ENCODE measurements around the gene TMEM238. TPM values are rescaled to one million over a fixed set of nuclear protein-coding genes. Genes with fewer than 3 reads are reported as not detected.
A peak's percentile ranks its signal among the peaks of the same experiment; 100 is the strongest.

TMEM238 gene
- total and polyA plus RNA-seq, 2 donors (not counting 3 experiments of a cell fraction or from before 2014, with no cell fraction given): 0.18 to 0.35 TPM

- Histone ChIP-seq H3K9me1 (replicated peaks; ENCODE audit: control insufficient read depth, extremely low read depth, insufficient read depth, low read length) (no peaks in the 10 kb centered on the region), H3K4me3 (replicated peaks in 1 of 3; ENCODE audit: insufficient read depth in 1 of 3, low read depth in 1 of 3, low read length in 3 of 3) (no peak overlapping the region), H3K9me3 (replicated peaks; ENCODE audit: control insufficient read depth, insufficient read depth, low read length) (no peaks in the 10 kb centered on the region), H3K9ac (replicated peaks; ENCODE audit: extremely low read depth, insufficient read depth, low read length) (no peak overlapping the region), H3K27ac (ENCODE audit: insufficient read depth, low read depth, low read length) (no peak overlapping the region), H3K4me1 (ENCODE audit: control insufficient read depth, extremely low read depth, insufficient read depth, low read length) (peaks cover 3% of the 10 kb centered on the region), H3K4me2 (ENCODE audit: insufficient read depth, low read length) (no peak overlapping the region), H3K79me2 (ENCODE audit: control insufficient read depth, insufficient read depth, low read length) (no peaks in the 10 kb centered on the region), H2AFZ (ENCODE audit: low read depth, low read length) (no peak overlapping the region), H3K27me3 (ENCODE audit: control insufficient read depth in 2 of 2, insufficient read depth in 2 of 2, low read length in 2 of 2) (peaks cover 10 to 21% of the 10 kb centered on the region in 2 experiments), H4K20me1 (replicated peaks; ENCODE audit: control insufficient read depth, extremely low read depth, insufficient read depth, low read length) (no peaks in the 10 kb centered on the region), H3K36me3 (ENCODE audit: control insufficient read depth in 2 of 2, extremely low read depth in 1 of 2, insufficient read depth in 2 of 2, low read length in 2 of 2) (no peaks in the 10 kb centered on the region)
- no peak for DNase-seq (ENCODE audit: low read depth, low spot score)
- intact Hi-C loops (cut with micrococcal nuclease) (no loop called here), dilution Hi-C loops (cut with MboI; ENCODE audit: extremely low pct_ligation_motif_present, low sequenced_read_pairs) (no loop called here)
- TF ChIP-seq JUN (IDR thresholded peaks at IDR 0.05; ENCODE audit: borderline replicate concordance, insufficient read depth, insufficient read length, low read depth): no peak
- TF ChIP-seq EZH2 (IDR thresholded peaks at IDR 0.05; ENCODE audit: borderline replicate concordance, low read depth, low read length, severe bottlenecking): peak; percentile 18
- POLR2A ChIA-PET: interaction anchor here (1.2 kb wide), 1 partner anchor 110 kb away, joined by 3 read pairs; the partner anchor contains the start of gene PPP6R1
- FAIRE-seq: no peak
- no TSS peak for BruUV-seq (replicated peaks)
- CTCF ChIA-PET: interaction anchor here (0.9 to 1.4 kb wide), 2 partner anchors 29 to 77 kb away, joined by 3 read pairs; partner anchors contain the start of gene KMT5C
Measured at GRCh38 chr19:55368701-55369563, 15.2 kb downstream of the TMEM238 start.

DNA sequence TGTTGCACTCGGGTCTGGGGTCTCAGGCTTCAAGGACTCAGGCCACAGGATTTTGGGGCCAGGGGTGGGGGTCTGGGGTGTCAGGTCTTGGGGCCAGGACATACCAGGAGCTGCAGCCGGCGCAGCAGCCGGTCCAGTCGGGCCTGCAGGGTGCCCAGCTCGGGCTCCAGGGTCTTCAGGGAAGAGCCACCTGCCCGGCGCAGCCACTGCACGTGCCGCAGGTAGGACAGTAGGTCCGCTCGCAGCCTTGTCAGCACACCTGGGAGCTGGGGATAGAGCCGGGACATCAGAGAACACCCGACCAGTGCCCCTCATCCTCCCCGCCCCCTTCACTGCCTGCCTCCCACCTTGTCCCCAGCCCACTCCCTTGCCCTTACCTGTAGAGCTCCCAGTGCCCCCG is 16.0 kb downstream of the TMEM238 start:
- Histone ChIP-seq H3K36me3 (ENCODE audit: control insufficient read depth in 2 of 2, extremely low read depth in 1 of 2, insufficient read depth in 2 of 2, low read length in 2 of 2) (no peaks in the 10 kb centered on the region), H3K27me3 (ENCODE audit: control insufficient read depth in 2 of 2, insufficient read depth in 2 of 2, low read length in 2 of 2) (peaks cover 10 to 21% of the 10 kb centered on the region in 2 experiments), H3K4me2 (ENCODE audit: insufficient read depth, low read length) (no peak overlapping the region), H3K4me3 (replicated peaks in 1 of 3; ENCODE audit: insufficient read depth in 1 of 3, low read depth in 1 of 3, low read length in 3 of 3) (no peak overlapping the region), H3K79me2 (ENCODE audit: control insufficient read depth, insufficient read depth, low read length) (no peaks in the 10 kb centered on the region), H3K9me3 (replicated peaks; ENCODE audit: control insufficient read depth, insufficient read depth, low read length) (no peaks in the 10 kb centered on the region), H3K27ac (ENCODE audit: insufficient read depth, low read depth, low read length) (no peak overlapping the region), H2AFZ (ENCODE audit: low read depth, low read length) (no peak overlapping the region), H3K9me1 (replicated peaks; ENCODE audit: control insufficient read depth, extremely low read depth, insufficient read depth, low read length) (no peaks in the 10 kb centered on the region), H4K20me1 (replicated peaks; ENCODE audit: control insufficient read depth, extremely low read depth, insufficient read depth, low read length) (no peaks in the 10 kb centered on the region), H3K4me1 (ENCODE audit: control insufficient read depth, extremely low read depth, insufficient read depth, low read length) (peaks cover 3% of the 10 kb centered on the region), H3K9ac (replicated peaks; ENCODE audit: extremely low read depth, insufficient read depth, low read length) (no peak overlapping the region)
- BruUV-seq (replicated peaks): no TSS peak
- ChIA-PET CTCF (interaction anchor here (1.4 kb wide), 1 partner anchor 29 kb away, joined by 3 read pairs; the partner anchor contains the start of gene KMT5C), POLR2A (interaction anchor here (1.2 kb wide), 1 partner anchor 109 kb away, joined by 3 read pairs; the partner anchor contains the start of gene PPP6R1)
- TF ChIP-seq FOS (IDR thresholded peaks at IDR 0.05; ENCODE audit: borderline replicate concordance, insufficient read depth, low read length): no peak
- TF ChIP-seq POLR2AphosphoS5 (IDR thresholded peaks at IDR 0.05; ENCODE audit: insufficient read depth, low read depth, low read length): no peak
- TF ChIP-seq MAX (IDR thresholded peaks at IDR 0.05; ENCODE audit: insufficient read depth, insufficient read length): no peak
- TF ChIP-seq CTCF (IDR thresholded peaks at IDR 0.05; ENCODE audit: extremely low read depth in 1 of 2, insufficient read depth in 1 of 2, low read depth in 1 of 2, low read length in 2 of 2): no peak
- TF ChIP-seq MYC (IDR thresholded peaks at IDR 0.05; ENCODE audit: low read depth, low read length): no peak
- no peak for TF ChIP-seq POLR2A (IDR thresholded peaks at IDR 0.05; ENCODE audit: low read depth, low read length)
- no peak for TF ChIP-seq GATA2 (IDR thresholded peaks at IDR 0.05; ENCODE audit: insufficient read depth, insufficient read length, low read depth, low read length)
- intact Hi-C loops (cut with micrococcal nuclease) (no loop called here), dilution Hi-C loops (cut with MboI; ENCODE audit: extremely low pct_ligation_motif_present, low sequenced_read_pairs) (no loop called here)
- DNase-seq (ENCODE audit: low read depth, low spot score) (no peak), FAIRE-seq (no peak)
